Left renal pelvis (tissue), 4 donors: Measurements from ENCODE around the gene IGFBP4. TPM values are rescaled to one million over a fixed set of nuclear protein-coding genes. Genes with fewer than 3 reads are reported as not detected.

ENCODE experiments used
- DNase-seq, 4 donors: peaks; one replicate each; pipeline ENCODE4 v3.0.0-alpha.2; 2013; ENCODE audit warnings: low read depth in 4 of 4, low spot score in 3 of 4
- polyA plus RNA-seq, 4 donors: library from polyadenylated mRNA; unstranded; fragments of 120-200 nt; gene quantifications; one replicate each; pipeline ENCODE4 v1.2.1, GENCODE V29; 2013; ENCODE audit not compliant: insufficient read length in 4 of 4

IGFBP4 gene
- polyA plus RNA-seq, 4 donors = 297 to 669 (median 378) TPM

DNA sequence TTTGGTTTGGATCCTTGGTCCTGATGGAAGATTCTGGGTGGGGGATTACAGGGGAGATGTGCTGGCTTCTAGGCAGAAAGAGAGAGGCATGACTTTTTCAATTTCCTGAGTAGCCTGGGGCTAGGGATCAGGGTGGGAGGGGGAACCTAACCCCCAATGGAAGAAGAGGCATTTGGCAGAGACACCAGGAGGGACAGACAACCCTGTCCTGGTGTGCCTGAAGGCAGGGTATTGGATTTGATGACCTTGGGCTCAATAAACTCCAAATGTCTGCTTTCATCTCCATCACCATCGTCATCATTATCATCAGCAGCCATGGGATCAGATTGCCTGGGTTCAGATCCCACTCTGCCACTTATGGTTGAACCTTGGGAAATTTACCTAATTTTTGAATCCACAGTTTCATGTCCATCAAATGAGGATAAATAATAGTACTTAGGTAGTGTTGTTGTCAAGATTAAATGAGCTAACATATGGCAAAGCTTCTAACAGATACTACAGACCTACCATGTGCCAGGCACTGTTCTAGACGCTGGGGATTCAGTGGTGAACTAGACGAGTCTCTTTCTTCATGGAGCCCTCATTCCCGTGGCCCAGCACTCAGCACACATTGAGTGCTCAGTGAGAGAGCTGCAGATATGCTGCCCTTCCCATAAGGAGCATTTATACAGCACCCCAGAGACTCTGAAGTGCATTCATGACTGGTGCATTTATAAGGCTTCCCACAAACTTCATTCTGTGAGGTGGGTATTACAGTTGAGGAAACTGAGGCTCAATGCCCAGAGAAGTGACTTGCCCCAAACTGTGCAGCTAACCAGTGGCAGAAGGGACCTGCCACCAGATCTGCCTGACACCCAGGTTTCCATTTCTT lies 26.8 kb downstream of the IGFBP4 start:
- DNase-seq = no peak

DNA sequence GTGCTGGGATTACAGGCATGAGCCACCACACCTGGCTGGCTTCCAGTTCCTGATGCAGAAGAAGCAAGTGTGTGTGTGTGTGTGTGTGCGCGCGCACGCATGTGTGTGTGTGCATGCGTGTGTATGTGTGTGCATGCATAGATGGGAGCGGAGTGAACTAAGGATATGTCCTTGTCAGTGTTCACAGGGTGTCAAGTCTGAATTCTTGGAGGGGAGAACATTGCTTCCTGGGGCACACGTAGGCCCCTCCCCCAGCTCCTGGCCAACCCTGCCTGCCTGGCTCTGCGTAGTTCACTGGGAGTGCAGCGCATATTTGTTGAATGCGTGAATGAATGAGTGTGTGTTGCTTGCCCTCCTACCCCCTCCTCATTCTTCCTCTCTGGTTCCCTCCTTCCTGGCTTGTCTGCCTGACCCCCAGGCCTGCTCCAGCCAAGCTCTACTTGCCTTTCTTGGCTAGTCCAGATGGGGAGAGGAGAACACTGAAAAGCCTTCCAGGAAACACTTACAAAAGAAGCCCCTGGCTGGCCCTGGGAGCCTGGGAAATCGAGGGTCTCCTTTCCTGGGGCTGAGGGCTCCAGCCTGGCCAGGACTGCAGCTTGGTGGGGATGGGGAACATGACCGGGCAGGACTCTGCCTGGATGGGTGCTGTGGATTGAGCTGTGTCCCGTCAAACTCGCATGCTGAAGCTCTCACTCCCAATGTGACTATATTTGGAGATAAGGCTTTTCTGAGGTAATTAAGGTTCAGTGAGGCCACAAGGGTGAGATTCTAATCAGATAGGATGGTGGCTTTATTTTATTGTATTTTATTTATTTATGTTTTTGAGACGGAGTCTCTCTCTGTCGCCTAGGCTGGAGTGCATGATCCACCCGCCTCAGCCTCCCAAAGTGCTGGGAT lies 27.9 kb downstream of the IGFBP4 start:
- no peak for DNase-seq

GRCh38 chr17:40471846-40472732 lies 28.8 kb downstream of the IGFBP4 start:
- DNase-seq = no peak

- no peak for DNase-seq
Observed at GRCh38 chr17:40472733-40473452, 29.6 kb downstream of the IGFBP4 start.

GRCh38 chr17:40473573-40474365 lies 30.5 kb downstream of the IGFBP4 start:
- no peak for DNase-seq

DNA sequence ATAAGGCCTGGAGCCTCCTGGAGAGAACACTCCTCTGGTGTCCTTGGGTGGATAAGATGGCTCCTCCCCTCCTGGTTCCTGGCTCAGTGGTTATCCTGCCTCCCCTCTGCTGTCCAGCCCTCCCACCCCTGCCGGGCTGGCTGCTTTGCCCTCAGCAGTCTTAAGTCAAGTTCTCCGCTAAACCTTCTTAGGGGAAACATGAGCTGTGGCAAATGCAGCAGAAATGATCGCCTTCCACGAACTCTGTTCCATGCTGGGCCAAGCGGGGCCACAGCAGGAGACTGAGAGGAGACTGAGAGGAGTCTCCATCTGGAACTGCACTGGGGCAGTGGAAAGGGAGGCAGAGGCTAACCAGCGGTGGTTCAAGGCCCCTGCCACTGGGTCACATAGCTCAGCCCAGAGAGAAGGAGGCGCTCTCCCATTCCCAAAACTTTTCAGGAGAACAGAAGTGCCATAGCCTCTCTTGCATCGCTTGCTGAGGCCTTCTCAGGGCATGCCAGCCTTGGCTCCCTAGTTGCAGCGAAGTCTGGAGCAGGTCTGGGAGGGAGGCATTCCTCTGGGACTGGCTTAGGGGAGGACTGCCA lies 31.3 kb downstream of the IGFBP4 start:
- DNase-seq = no peak

- no peak for DNase-seq
Observed at GRCh38 chr17:40475234-40475908, 32.1 kb downstream of the IGFBP4 start.

DNA sequence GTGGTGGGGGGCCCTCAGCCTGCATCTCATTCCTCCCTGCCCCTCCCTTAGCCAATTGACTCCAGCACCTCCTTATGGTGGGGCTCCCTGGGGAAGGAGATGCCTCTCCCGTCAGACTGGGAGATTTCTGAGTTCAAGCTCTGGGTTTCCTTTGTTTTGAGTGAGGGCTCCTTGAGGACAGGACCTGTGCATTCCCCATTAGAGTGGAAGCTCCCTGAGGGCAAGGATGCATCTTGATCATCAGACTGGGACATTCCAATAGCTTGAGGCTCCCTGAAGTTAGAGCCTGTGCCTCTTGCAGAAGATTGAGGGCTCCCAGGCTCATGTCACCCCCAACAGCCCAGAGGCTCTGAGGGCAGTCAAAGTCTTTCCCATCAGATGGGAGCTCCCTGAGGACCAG lies 34.5 kb downstream of the IGFBP4 start:
- no peak for DNase-seq

- DNase-seq = no peak
Observed at GRCh38 chr17:40478486-40478885, 35.2 kb downstream of the IGFBP4 start.

DNA sequence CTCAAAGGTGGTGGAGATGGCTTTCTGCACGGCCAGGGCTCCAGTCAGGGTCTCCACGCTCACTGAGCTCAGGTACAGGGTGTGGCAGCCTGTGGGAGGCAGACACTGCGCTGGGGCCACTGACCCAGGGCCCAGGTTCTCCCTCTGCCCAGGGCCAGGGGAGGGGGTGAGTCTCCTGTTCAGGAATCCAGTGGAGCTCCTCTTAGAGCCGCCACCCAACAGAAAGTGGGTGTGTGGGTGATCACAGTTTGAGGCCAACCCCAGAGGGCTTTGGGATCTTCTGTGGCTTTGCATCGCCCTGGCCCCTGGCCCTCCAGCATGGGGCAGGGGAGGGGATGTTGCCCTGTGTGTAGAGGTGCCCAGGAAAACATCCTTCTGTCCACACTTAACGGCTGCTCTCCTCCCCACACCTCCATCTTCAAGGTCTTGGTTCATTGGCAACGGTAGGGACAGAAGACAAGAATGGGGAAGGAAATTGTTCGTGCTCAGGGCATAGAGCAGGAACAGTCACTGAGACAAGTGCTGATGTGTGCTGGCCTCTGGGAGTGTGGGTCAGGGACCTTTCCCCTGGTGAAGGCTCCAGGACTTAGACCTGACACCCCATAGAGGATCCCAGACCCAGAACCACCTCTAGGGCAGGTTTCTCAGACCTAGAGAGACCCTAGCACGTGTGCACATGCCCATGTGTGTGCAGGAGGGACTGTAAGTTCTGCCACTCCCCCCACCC lies 36.7 kb downstream of the IGFBP4 start:
- DNase-seq = no peak

DNA sequence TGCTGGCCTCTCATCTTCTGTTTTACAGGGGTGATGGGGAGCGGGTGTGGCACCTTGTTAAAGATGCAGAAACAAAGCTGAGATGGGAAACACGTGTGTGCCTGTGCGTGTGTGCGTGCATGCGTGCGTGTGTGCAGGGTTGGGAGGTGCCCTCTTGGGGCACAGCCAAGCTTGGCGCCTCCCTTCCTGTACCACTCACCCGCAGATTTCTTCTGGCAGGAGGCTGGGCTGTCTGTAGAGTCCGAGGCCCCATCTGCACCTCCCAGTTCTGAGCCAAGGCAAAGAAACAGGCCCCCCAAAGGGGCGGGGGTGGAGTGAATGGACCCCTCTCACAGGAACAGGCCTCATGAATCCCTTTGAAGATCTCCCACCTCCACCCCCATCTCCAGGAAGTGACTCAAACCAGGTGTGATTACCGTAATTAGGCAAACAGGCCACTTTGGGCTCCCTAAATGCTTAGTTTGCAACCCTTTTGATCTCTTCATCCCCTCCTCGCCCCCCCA lies 37.3 kb downstream of the IGFBP4 start:
- no peak for DNase-seq

GRCh38 chr17:40481106-40481505 lies 37.9 kb downstream of the IGFBP4 start:
- no peak for DNase-seq

GRCh38 chr17:40482722-40483121 lies 39.5 kb downstream of the IGFBP4 start:
- no peak for DNase-seq

- DNase-seq = no peak
Observed at GRCh38 chr17:40483679-40484078, 40.4 kb downstream of the IGFBP4 start.

DNA sequence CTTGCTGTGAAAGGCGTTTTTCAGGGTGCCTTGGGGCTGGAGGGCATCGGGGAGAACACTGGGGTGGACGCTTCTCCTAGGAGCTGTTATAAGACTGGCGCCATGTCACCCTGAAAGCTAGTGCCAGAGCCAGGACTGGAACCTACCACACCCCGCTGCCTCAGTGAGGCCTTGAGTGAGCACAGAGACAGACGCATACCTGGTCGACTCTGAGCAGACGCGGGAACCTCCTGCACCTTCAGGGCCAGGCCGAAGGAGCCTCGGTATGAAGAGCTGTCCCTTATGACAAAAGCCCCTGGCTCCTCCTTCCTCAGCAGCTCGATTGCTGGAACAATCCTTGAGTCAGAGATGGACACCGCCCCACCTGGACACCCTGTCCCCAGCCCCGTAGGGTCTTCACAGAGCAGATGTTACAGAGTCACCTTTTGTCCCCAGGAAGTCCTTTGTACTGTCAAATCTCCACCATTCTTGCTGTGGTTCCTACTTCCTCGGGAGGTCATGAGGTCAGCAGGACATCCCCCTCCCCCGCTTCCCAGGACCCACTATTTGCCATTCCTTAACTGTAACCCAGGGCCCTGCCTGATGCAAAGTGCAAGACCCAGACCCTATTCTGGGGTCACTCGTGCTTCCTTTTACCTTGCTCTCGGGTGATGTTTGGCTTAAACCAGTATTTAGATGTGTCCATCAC lies 41.2 kb downstream of the IGFBP4 start:
- no peak for DNase-seq

DNA sequence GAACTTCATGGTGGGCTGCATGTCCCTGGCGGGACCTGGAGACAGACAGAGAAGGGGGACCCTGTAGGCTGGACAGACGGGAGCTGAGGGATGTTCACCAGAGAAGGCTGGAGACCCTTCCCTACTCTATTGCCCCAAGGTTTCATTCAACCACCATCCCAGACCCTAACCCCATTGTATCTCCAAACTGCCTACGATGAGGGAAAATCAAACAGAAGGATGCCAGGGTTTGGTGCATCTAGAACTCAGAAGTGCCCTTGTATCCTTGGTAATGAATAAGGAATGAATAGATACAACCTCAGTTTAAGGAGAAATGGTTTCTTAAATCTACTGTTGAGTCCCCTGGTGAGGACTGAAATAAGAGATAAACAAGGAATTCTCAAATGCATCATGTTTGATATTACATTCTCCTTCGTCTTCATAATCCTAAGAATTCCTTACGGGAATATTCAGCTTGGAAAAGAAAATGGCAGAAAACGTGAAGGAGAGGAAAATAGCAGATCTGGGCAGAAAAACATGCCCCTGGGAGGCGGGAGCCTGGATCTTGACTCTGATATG lies 41.8 kb downstream of the IGFBP4 start:
- DNase-seq = no peak
